IMR-90 (cell line): ENCODE data around the gene ARHGAP21. TPM values are rescaled to one million over a fixed set of nuclear protein-coding genes. Genes with fewer than 3 reads are reported as not detected.

Experiments used
- ATAC-seq: fragments of 200-7000 bp; cut with Tn5 transposase; 2 replicates; pipeline ENCODE4 v1.9.1; 2020; ENCODE audit warnings: low read depth, mild to moderate bottlenecking, moderate library complexity
- BruUV-seq: library from RNA; stranded (reverse); fragments of 400-500 nt; replicated peaks from 2 replicates; lab custom pipeline; 2021; lab: Mats Ljungman, UMichigan
- CTCF ChIA-PET: fragments of 300-600 bp; formaldehyde crosslinking; extraction: SDS; loops from one replicate; lab custom pipeline; 2021; ENCODE audit warnings: antibody characterized with exemption; lab: Yijun Ruan, JAX
- POLR2A ChIA-PET: fragments of 300-600 bp; sonication (Branson Sonifier 250); formaldehyde crosslinking; loops from one replicate; lab custom pipeline; 2022; ENCODE audit warnings: antibody characterized with exemption; ENCODE audit not compliant: unreplicated experiment; lab: Charles Lee
- DNase-seq: peaks from one replicate; pipeline ENCODE4 v3.0.0; 2013
- H2AFZ ChIP-seq: replicated peaks from 2 replicates; pipeline ENCODE3; 2013; ENCODE audit warnings: low read length, mild to moderate bottlenecking; ENCODE audit not compliant: poor library complexity
- H2AK5ac ChIP-seq: 2 replicates; pipeline ENCODE4 v1.6.1; 2013; ENCODE audit warnings: low read depth, low read length, inconsistent platforms
- H2AK9ac ChIP-seq: replicated peaks from 2 replicates; pipeline ENCODE3; 2013; ENCODE audit warnings: mild to moderate bottlenecking, low read depth, low read length, moderate library complexity; ENCODE audit not compliant: poor library complexity
- H2BK120ac ChIP-seq: 2 replicates; pipeline ENCODE4 v1.6.1; 2013; ENCODE audit warnings: low read depth, low read length, inconsistent platforms
- H2BK15ac ChIP-seq: 3 replicates; pipeline ENCODE4 v1.6.1; 2013; ENCODE audit warnings: low read depth, low read length, inconsistent platforms
- H2BK20ac ChIP-seq: 2 replicates; pipeline ENCODE4 v1.6.1; 2013; ENCODE audit warnings: low read depth, mild to moderate bottlenecking, inconsistent platforms, low read length, moderate library complexity
- H2BK5ac ChIP-seq: 2 replicates; pipeline ENCODE4 v1.6.1; 2013; ENCODE audit warnings: mild to moderate bottlenecking, low read depth, low read length, inconsistent platforms; ENCODE audit not compliant: poor library complexity, severe bottlenecking
- H3K14ac ChIP-seq: replicated peaks from 2 replicates; pipeline ENCODE4 v1.6.1; 2013; ENCODE audit warnings: low read depth, low read length, inconsistent platforms
- H3K18ac ChIP-seq: 2 replicates; pipeline ENCODE4 v1.6.1; 2013; ENCODE audit warnings: low read depth, low read length, control low read depth
- H3K23ac ChIP-seq: 2 replicates; pipeline ENCODE4 v1.6.1; 2013; ENCODE audit warnings: low read depth, low read length, inconsistent platforms
- H3K27ac ChIP-seq: 2 replicates; pipeline ENCODE4 v1.5.1; 2013; ENCODE audit warnings: mild to moderate bottlenecking, control low read depth, low read length; ENCODE audit not compliant: insufficient read depth
- H3K27me3 ChIP-seq: 2 replicates; pipeline ENCODE4 v1.6.1; 2013; ENCODE audit warnings: low read length; ENCODE audit not compliant: control insufficient read depth, insufficient read depth
- H3K36me3 ChIP-seq: 2 replicates; pipeline ENCODE4 v1.6.1; 2013; ENCODE audit warnings: low read length, mixed read lengths; ENCODE audit not compliant: control insufficient read depth, insufficient read depth
- H3K4ac ChIP-seq: 2 replicates; pipeline ENCODE4 v1.6.1; 2013; ENCODE audit warnings: low read depth, low read length, inconsistent platforms
- H3K4me1 ChIP-seq: 2 replicates; pipeline ENCODE4 v1.6.1; 2013; ENCODE audit warnings: low read length, mixed read lengths; ENCODE audit not compliant: control insufficient read depth, insufficient read depth
- H3K4me2 ChIP-seq: 2 replicates; pipeline ENCODE4 v1.6.1; 2013; ENCODE audit warnings: low read depth, mild to moderate bottlenecking, control low read depth, low read length, moderate library complexity
- H3K4me3 ChIP-seq: 2 replicates; pipeline ENCODE4 v1.5.1; 2013; ENCODE audit warnings: low read depth, mild to moderate bottlenecking, control low read depth, low read length, moderate library complexity; ENCODE audit not compliant: insufficient read depth
- H3K56ac ChIP-seq: 2 replicates; pipeline ENCODE4 v1.6.1; 2013; ENCODE audit warnings: low read length, inconsistent platforms; ENCODE audit not compliant: insufficient read depth; ENCODE audit errors: extremely low read depth
- H3K79me1 ChIP-seq, 2 experiments: 2 replicates each; pipeline ENCODE4 v1.6.1; 2013; ENCODE audit warnings: low read length in 2 of 2, inconsistent platforms in 1 of 2, low read depth in 1 of 2
- H3K9ac ChIP-seq: 2 replicates; pipeline ENCODE4 v1.6.1; 2013; ENCODE audit warnings: low read depth, low read length, control low read depth
- H3K9me1 ChIP-seq: 2 replicates; pipeline ENCODE4 v1.6.1; 2013; ENCODE audit warnings: low read length, inconsistent platforms; ENCODE audit not compliant: insufficient read depth
- H3K9me3 ChIP-seq: 2 replicates; pipeline ENCODE4 v1.6.1; 2013; ENCODE audit warnings: low read length; ENCODE audit not compliant: control insufficient read depth, insufficient read depth
- H4K20me1 ChIP-seq: 2 replicates; pipeline ENCODE4 v1.6.1; 2013; ENCODE audit warnings: low read length, inconsistent platforms; ENCODE audit not compliant: insufficient read depth
- H4K5ac ChIP-seq: 2 replicates; pipeline ENCODE4 v1.6.1; 2013; ENCODE audit warnings: mild to moderate bottlenecking, low read depth, low read length, control low read depth
- H4K8ac ChIP-seq, 2 experiments: 2 replicates each; pipeline ENCODE4 v1.6.1; 2013; ENCODE audit warnings: low read depth in 2 of 2, low read length in 2 of 2, control low read depth in 1 of 2, inconsistent platforms in 1 of 2
- H4K91ac ChIP-seq: 2 replicates; pipeline ENCODE4 v1.6.1; 2013; ENCODE audit warnings: low read depth, low read length, inconsistent platforms; ENCODE audit not compliant: insufficient read depth
- BHLHE40 ChIP-seq: fragments of 150-350 bp; IDR thresholded peaks from 2 replicates; pipeline ENCODE4 v1.6.1; 2016; ENCODE audit warnings: mild to moderate bottlenecking, low read depth, low read length
- CEBPB ChIP-seq: IDR thresholded peaks from 2 replicates; pipeline ENCODE4 v1.6.1; 2012; ENCODE audit warnings: low read depth, low read length, improper control_type of control experiment
- CTCF ChIP-seq: conservative IDR thresholded peaks from 2 replicates; pipeline ENCODE4 v1.5.1; 2012; ENCODE audit warnings: mild to moderate bottlenecking, low read depth, low read length, improper control_type of control experiment
- ELK1 ChIP-seq: fragments of 150-350 bp; IDR thresholded peaks from 2 replicates; pipeline ENCODE4 v1.6.1; 2016; ENCODE audit warnings: low read depth, mild to moderate bottlenecking, low read length, moderate library complexity, borderline replicate concordance
- FOS ChIP-seq: fragments of 150-350 bp; IDR thresholded peaks from 2 replicates; pipeline ENCODE4 v1.6.1; 2016; ENCODE audit warnings: low read depth, low read length
- MAFK ChIP-seq: IDR thresholded peaks from 2 replicates; pipeline ENCODE4 v1.6.1; 2012; ENCODE audit warnings: low read depth, low read length, improper control_type of control experiment
- MAZ ChIP-seq: IDR thresholded peaks from 2 replicates; pipeline ENCODE4 v1.6.1; 2012; ENCODE audit warnings: low read depth, mild to moderate bottlenecking, low read length, improper control_type of control experiment, moderate library complexity, borderline replicate concordance
- MXI1 ChIP-seq: IDR thresholded peaks from 2 replicates; pipeline ENCODE4 v1.6.1; 2012; ENCODE audit warnings: low read depth, mild to moderate bottlenecking, low read length, moderate library complexity, borderline replicate concordance
- NFE2L2 ChIP-seq: fragments of 150-350 bp; IDR thresholded peaks from 2 replicates; pipeline ENCODE4 v1.6.1; 2016; ENCODE audit warnings: low read depth, mild to moderate bottlenecking, low read length
- POLR2A ChIP-seq: IDR thresholded peaks from 2 replicates; pipeline ENCODE4 v1.6.1; 2012; ENCODE audit warnings: mild to moderate bottlenecking, low read depth, low read length
- RAD21 ChIP-seq: IDR thresholded peaks from 2 replicates; pipeline ENCODE4 v1.6.1; 2012; ENCODE audit warnings: low read length, improper control_type of control experiment
- RCOR1 ChIP-seq: IDR thresholded peaks from 2 replicates; pipeline ENCODE4 v1.6.1; 2012; ENCODE audit warnings: mild to moderate bottlenecking, low read length, improper control_type of control experiment; ENCODE audit not compliant: insufficient replicate concordance
- RFX5 ChIP-seq: IDR thresholded peaks from 2 replicates; pipeline ENCODE4 v1.8.0; 2012; ENCODE audit warnings: low read depth, mild to moderate bottlenecking, low read length, moderate library complexity
- SMC3 ChIP-seq: fragments of 150-350 bp; IDR thresholded peaks from 2 replicates; pipeline ENCODE4 v1.6.1; 2016; ENCODE audit warnings: low read depth, mild to moderate bottlenecking, antibody characterized with exemption, low read length, moderate library complexity
- USF2 ChIP-seq: fragments of 150-350 bp; IDR thresholded peaks from 2 replicates; pipeline ENCODE4 v1.6.1; 2017; ENCODE audit warnings: mild to moderate bottlenecking, antibody characterized with exemption, low read length, low read depth
- WGBS, 2 experiments: methylation state at CpG; one replicate each; pipeline versions ENCODE4 v1.1.5 to v1.1.7; 2013; ENCODE audit warnings: missing lambda C conversion rate in 2 of 2; ENCODE audit not compliant: insufficient read length in 1 of 2; ENCODE audit errors: extremely low coverage in 2 of 2; 5-methylcytosine and 5-hydroxymethylcytosine counted together
- dilution Hi-C: fragments of 300-500 bp; cut with HindIII; formaldehyde crosslinking; loops from one replicate; pipeline ENCODE4 v1.14.3; 2018; ENCODE audit warnings: low sequenced_read_pairs; ENCODE audit not compliant: unreplicated experiment
- in situ Hi-C: fragments of 300-500 bp; cut with MboI; formaldehyde crosslinking; loops from 3 replicates; pipeline ENCODE4 v1.14.3; 2019; ENCODE audit warnings: low sequenced_read_pairs, inconsistent platforms, mixed read lengths
- intact Hi-C: fragments of 100-400 bp; cut with micrococcal nuclease; formaldehyde crosslinking; loops from 2 replicates; pipeline ENCODE4 v1.10.0; 2022
- polyA plus RNA-seq, 3 experiments: library from polyadenylated mRNA; depleted of rRNA; stranded (reverse); fragments of >200 nt; gene quantifications; 2 replicates each; pipeline ENCODE4 v1.2.3, GENCODE V29; 2012; ENCODE audit warnings: low replicate concordance in 1 of 3
- total RNA-seq: library from RNA; depleted of rRNA; stranded (reverse); fragments of >200 nt; gene quantifications from 2 replicates; pipeline ENCODE4 v1.2.3, GENCODE V29; 2012

ARHGAP21 gene
- total and polyA plus RNA-seq, 2 of the 4 experiments (the other 2 are of a cell fraction): 43.3 to 94.3 TPM

- intact Hi-C loops: no loop called here
- Histone ChIP-seq H3K14ac (no peak overlapping the region), H3K4me2 (no peak overlapping the region), H3K36me3 (no peaks in the 10 kb centered on the region), H3K4me3 (no peak overlapping the region), H3K18ac (no peak overlapping the region), H3K56ac (no peak overlapping the region), H3K4ac (no peak overlapping the region), H2BK15ac (no peak overlapping the region), H4K5ac (no peak overlapping the region), H3K9me1 (no peaks in the 10 kb centered on the region), H3K9me3 (peaks cover 5% of the 10 kb centered on the region; the same call in 1 of the 2 replicates), H2AFZ (no peak overlapping the region), H3K27me3 (peaks cover 3% of the 10 kb centered on the region; the same call in 1 of the 2 replicates), H4K91ac (no peak overlapping the region), H4K8ac (no peak overlapping the region), H2BK5ac (no peak overlapping the region), H4K20me1 (no peaks in the 10 kb centered on the region), H3K9ac (no peak overlapping the region), H2AK5ac (no peak overlapping the region), H2BK120ac (no peak overlapping the region), H3K27ac (no peak overlapping the region), H2BK20ac (no peak overlapping the region), H3K79me1 (no peaks in the 10 kb centered on the region), H3K23ac (no peak overlapping the region), H3K4me1 (no peaks in the 10 kb centered on the region), H2AK9ac (no peak overlapping the region)
- no TSS peak for BruUV-seq
- in situ Hi-C loops: loop anchor here (10.0 kb wide), 1 partner anchor 561 kb away; no protein-coding TSS in a partner anchor
- dilution Hi-C loops: no loop called here
- ChIA-PET POLR2A (interaction anchor here (0.5 kb wide), 1 partner anchor 366 kb away, joined by 6 read pairs; no protein-coding TSS in a partner anchor), CTCF (interaction anchor here (1.0 to 2.5 kb wide), 2 partner anchors 562 to 1398 kb away, joined by 4 to 11 read pairs; no protein-coding TSS in a partner anchor)
- 83% methylated on average over 1 of the region's 4 CpGs; no CpG with 5 or more reads in 1 of the 2 experiments for WGBS, 2 experiments
- ATAC-seq (no peak), DNase-seq (no peak)
- TF ChIP-seq RAD21 (no peak), MXI1 (no peak), USF2 (no peak), CTCF (no peak), RFX5 (no peak), RCOR1 (no peak), CEBPB (no peak), ELK1 (no peak), POLR2A (no peak), BHLHE40 (no peak), FOS (no peak), MAZ (no peak), NFE2L2 (no peak), SMC3 (no peak), MAFK (no peak)
Observed at GRCh38 chr10:24556126-24556749, 167.4 kb downstream of the ARHGAP21 start.
